PC-9 (cell line): ENCODE results near the gene DNAJC11. TPM values are rescaled to one million over a fixed set of nuclear protein-coding genes. Genes with fewer than 3 reads are reported as not detected.
A peak's percentile ranks its signal among the peaks of the same experiment; 100 is the strongest.

Experiments used
- BruUV-seq: library from RNA; stranded (reverse); fragments of 400-500 nt; replicated peaks from 2 replicates; lab custom pipeline; 2021; lab: Mats Ljungman, UMichigan
- CTCF ChIA-PET: fragments of 300-600 bp; sonication (Branson Sonifier 250); formaldehyde crosslinking; loops from one replicate; lab custom pipeline; 2022; ENCODE audit warnings: antibody characterized with exemption; lab: Charles Lee
- POLR2A ChIA-PET: fragments of 300-600 bp; sonication (Branson Sonifier 250); formaldehyde crosslinking; loops from one replicate; lab custom pipeline; 2022; ENCODE audit warnings: antibody characterized with exemption; ENCODE audit not compliant: unreplicated experiment; lab: Charles Lee
- DNase-seq, 2 experiments: peaks; one replicate each; pipeline versions ENCODE4 v3.0.0 to v3.0.0-alpha.2; 2015 to 2022; ENCODE audit warnings: mixed read lengths in 1 of 2
- H2AFZ ChIP-seq: fragments of 200-600 bp; sonication (generic); 2 replicates; pipeline ENCODE4 v1.8.1; 2017; ENCODE audit warnings: antibody characterized with exemption
- H3F3A ChIP-seq: fragments of 200-600 bp; sonication (generic); 2 replicates; pipeline ENCODE4 v1.8.1; 2017; ENCODE audit warnings: antibody characterized with exemption, mild to moderate bottlenecking, low read depth; ENCODE audit not compliant: insufficient read depth
- H3K27ac ChIP-seq: fragments of 200-600 bp; sonication (generic); 2 replicates; pipeline ENCODE4 v1.6.1; 2016; ENCODE audit warnings: mixed run types
- H3K27me3 ChIP-seq: fragments of 200-600 bp; sonication (generic); 2 replicates; pipeline ENCODE4 v1.6.1; 2016; ENCODE audit warnings: low read depth, mixed run types; ENCODE audit not compliant: insufficient read depth
- H3K36me3 ChIP-seq: fragments of 200-600 bp; sonication (generic); 2 replicates; pipeline ENCODE4 v1.6.1; 2016; ENCODE audit warnings: low read depth, mixed run types
- H3K4me1 ChIP-seq: fragments of 200-600 bp; sonication (generic); replicated peaks from 2 replicates; pipeline ENCODE4 v1.6.1; 2016; ENCODE audit warnings: mixed run types; ENCODE audit not compliant: insufficient read depth
- H3K4me2 ChIP-seq: fragments of 200-600 bp; sonication (generic); 2 replicates; pipeline ENCODE4 v1.6.1; 2017; ENCODE audit warnings: mixed run types
- H3K4me3 ChIP-seq: fragments of 200-600 bp; sonication (generic); 2 replicates; pipeline ENCODE4 v1.6.1; 2016; ENCODE audit warnings: mixed run types
- H3K79me2 ChIP-seq: fragments of 200-600 bp; sonication (generic); 2 replicates; pipeline ENCODE4 v1.6.1; 2017; ENCODE audit warnings: low read depth, mixed run types
- H3K9me2 ChIP-seq: fragments of 200-600 bp; sonication (generic); 2 replicates; pipeline ENCODE4 v1.8.1; 2017; ENCODE audit warnings: mild to moderate bottlenecking; ENCODE audit not compliant: insufficient read depth
- H3K9me3 ChIP-seq: fragments of 200-600 bp; sonication (generic); 2 replicates; pipeline ENCODE4 v1.8.1; 2016; ENCODE audit warnings: low read depth; ENCODE audit not compliant: insufficient read depth
- H4K20me1 ChIP-seq: fragments of 200-600 bp; sonication (generic); 2 replicates; pipeline ENCODE4 v1.8.1; 2017; ENCODE audit not compliant: insufficient read depth
- EZH2 ChIP-seq: fragments of 200-600 bp; sonication (generic); IDR thresholded peaks from 2 replicates; pipeline ENCODE4 v1.8.0; 2017; ENCODE audit warnings: antibody characterized with exemption, low read depth
- intact Hi-C: fragments of 100-400 bp; cut with micrococcal nuclease; formaldehyde crosslinking; loops from one replicate; pipeline ENCODE4 v1.10.0; 2022; ENCODE audit not compliant: unreplicated experiment
- total RNA-seq: library from RNA; stranded (reverse); gene quantifications from 2 replicates; pipeline ENCODE4 v1.2.3, GENCODE V29; 2021
- TF ChIP-seq, protein P1 (sequence below): fragments of 200-600 bp; sonication (generic); conservative IDR thresholded peaks from 2 replicates; pipeline ENCODE4 v1.6.1; 2017; ENCODE audit warnings: mixed run types, antibody characterized with exemption, mild to moderate bottlenecking, moderate library complexity

The DNAJC11 gene
- total RNA-seq, 1 experiment from 2014 or later, result 52.8 TPM

GRCh38 chr1:6603238-6603914, 98.2 kb downstream of the DNAJC11 start:
- DNase-seq, result peak; percentile 45 to 49
- CTCF ChIA-PET, result interaction anchor here (0.6 kb wide), 1 partner anchor 309 kb away, joined by 3 read pairs; no protein-coding TSS in a partner anchor
- H2AFZ ChIP-seq, result peak overlapping the region; percentile 89
- H3K27ac ChIP-seq, result no peak overlapping the region
- intact Hi-C loops, result loop anchor here (5.0 kb wide), 1 partner anchor 111 kb away; the partner anchor contains the start of gene PLEKHG5
- TF ChIP-seq, protein P1, sequence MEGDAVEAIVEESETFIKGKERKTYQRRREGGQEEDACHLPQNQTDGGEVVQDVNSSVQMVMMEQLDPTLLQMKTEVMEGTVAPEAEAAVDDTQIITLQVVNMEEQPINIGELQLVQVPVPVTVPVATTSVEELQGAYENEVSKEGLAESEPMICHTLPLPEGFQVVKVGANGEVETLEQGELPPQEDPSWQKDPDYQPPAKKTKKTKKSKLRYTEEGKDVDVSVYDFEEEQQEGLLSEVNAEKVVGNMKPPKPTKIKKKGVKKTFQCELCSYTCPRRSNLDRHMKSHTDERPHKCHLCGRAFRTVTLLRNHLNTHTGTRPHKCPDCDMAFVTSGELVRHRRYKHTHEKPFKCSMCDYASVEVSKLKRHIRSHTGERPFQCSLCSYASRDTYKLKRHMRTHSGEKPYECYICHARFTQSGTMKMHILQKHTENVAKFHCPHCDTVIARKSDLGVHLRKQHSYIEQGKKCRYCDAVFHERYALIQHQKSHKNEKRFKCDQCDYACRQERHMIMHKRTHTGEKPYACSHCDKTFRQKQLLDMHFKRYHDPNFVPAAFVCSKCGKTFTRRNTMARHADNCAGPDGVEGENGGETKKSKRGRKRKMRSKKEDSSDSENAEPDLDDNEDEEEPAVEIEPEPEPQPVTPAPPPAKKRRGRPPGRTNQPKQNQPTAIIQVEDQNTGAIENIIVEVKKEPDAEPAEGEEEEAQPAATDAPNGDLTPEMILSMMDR, result no peak
- no peak for TF ChIP-seq EZH2
- BruUV-seq, result TSS peak; percentile 49
- H3K4me3 ChIP-seq, result peak overlapping the region; percentile 68
- no peaks in the 10 kb centered on the region for H4K20me1 ChIP-seq
- POLR2A ChIA-PET, result interaction anchor here (0.5 to 0.6 kb wide), 3 partner anchors 20 to 163 kb away, joined by 3 read pairs; no protein-coding TSS in a partner anchor
- peaks cover 33% of the 10 kb centered on the region for H3K79me2 ChIP-seq
- no peaks in the 10 kb centered on the region for H3K36me3 ChIP-seq
- no peaks in the 10 kb centered on the region for H3K4me1 ChIP-seq
- H3K9me3 ChIP-seq, result no peaks in the 10 kb centered on the region
- H3K27me3 ChIP-seq, result no peaks in the 10 kb centered on the region
- peak overlapping the region; percentile 99 for H3K4me2 ChIP-seq
- no peaks in the 10 kb centered on the region for H3K9me2 ChIP-seq
- peaks cover 2% of the 10 kb centered on the region; the same call in 1 of the 2 replicates for H3F3A ChIP-seq

- H3K79me2 ChIP-seq, result peaks cover 39% of the 10 kb centered on the region
- peak within 1 kb of the TSS; percentile 84 for H3K27ac ChIP-seq
- no peaks in the 10 kb centered on the region for H3K9me3 ChIP-seq
- H2AFZ ChIP-seq, result peak within 1 kb of the TSS; percentile 89
- no peaks in the 10 kb centered on the region for H3K27me3 ChIP-seq
- ChIA-PET POLR2A (no interaction called here), CTCF (no interaction called here)
- no peaks in the 10 kb centered on the region for H3K4me1 ChIP-seq
- intact Hi-C loops, result loop anchor here (5.0 kb wide), 1 partner anchor 110 kb away; the partner anchor contains the start of gene PLEKHG5
- peak; percentile 54 to 90 for DNase-seq
- TF ChIP-seq EZH2, result no peak
- TF ChIP-seq, protein P1, result no peak
- no TSS peak for BruUV-seq
- peak within 1 kb of the TSS; percentile 86 for H3K4me3 ChIP-seq
- no peaks in the 10 kb centered on the region; the same call in 1 of the 2 replicates for H4K20me1 ChIP-seq
- H3K4me2 ChIP-seq, result peak within 1 kb of the TSS; percentile 99
- peaks cover 2% of the 10 kb centered on the region; the same call in 1 of the 2 replicates for H3F3A ChIP-seq
- H3K36me3 ChIP-seq, result no peaks in the 10 kb centered on the region
- H3K9me2 ChIP-seq, result no peaks in the 10 kb centered on the region
Measured at GRCh38 chr1:6602669-6603237, 98.9 kb downstream of the DNAJC11 start, which contains the start of gene KLHL21. Gene KLHL21, minus strand, starts transcription at chr1:6602869. Its CDS starts 52 bp downstream, at chr1:6602817.

- Histone ChIP-seq H3K27me3 (no peaks in the 10 kb centered on the region), H4K20me1 (no peaks in the 10 kb centered on the region; the same call in 1 of the 2 replicates), H3K9me3 (no peaks in the 10 kb centered on the region), H2AFZ (peak overlapping the region; percentile 78), H3K9me2 (no peaks in the 10 kb centered on the region), H3K4me2 (peak overlapping the region; percentile 99), H3K36me3 (no peaks in the 10 kb centered on the region), H3K27ac (peak overlapping the region; percentile 84), H3K4me1 (no peaks in the 10 kb centered on the region), H3K4me3 (peak overlapping the region; percentile 86), H3K79me2 (peaks cover 44% of the 10 kb centered on the region), H3F3A (peaks cover 2% of the 10 kb centered on the region; the same call in 1 of the 2 replicates)
- DNase-seq, result peak in 1 of 2 experiments; percentile 44
- CTCF ChIA-PET, result no interaction called here
- BruUV-seq, result no TSS peak
- TF ChIP-seq, protein P1, result no peak
- no peak for TF ChIP-seq EZH2
- POLR2A ChIA-PET, result interaction anchor here (0.6 kb wide), 1 partner anchor 112 kb away, joined by 4 read pairs; no protein-coding TSS in a partner anchor
- intact Hi-C loops, result loop anchor here (1.0 to 5.0 kb wide), 3 partner anchors 11 to 110 kb away; partner anchors contain the start of genes NOL9, PHF13 and PLEKHG5
Measured at GRCh38 chr1:6601923-6602668, 99.5 kb downstream of the DNAJC11 start.
